NCI-H1092 (cell line): ENCODE data around the gene PRKCI.
"Not testable (repeated sequence)": the region's sequence is repeated elsewhere in the genome, so short reads cannot be mapped to it uniquely, and the experiment has no call there.

Experiments used
- DNase-seq: peaks from one replicate; lab custom pipeline; 2025; lab: John Stamatoyannopoulos, UW

Gene PRKCI

DNA sequence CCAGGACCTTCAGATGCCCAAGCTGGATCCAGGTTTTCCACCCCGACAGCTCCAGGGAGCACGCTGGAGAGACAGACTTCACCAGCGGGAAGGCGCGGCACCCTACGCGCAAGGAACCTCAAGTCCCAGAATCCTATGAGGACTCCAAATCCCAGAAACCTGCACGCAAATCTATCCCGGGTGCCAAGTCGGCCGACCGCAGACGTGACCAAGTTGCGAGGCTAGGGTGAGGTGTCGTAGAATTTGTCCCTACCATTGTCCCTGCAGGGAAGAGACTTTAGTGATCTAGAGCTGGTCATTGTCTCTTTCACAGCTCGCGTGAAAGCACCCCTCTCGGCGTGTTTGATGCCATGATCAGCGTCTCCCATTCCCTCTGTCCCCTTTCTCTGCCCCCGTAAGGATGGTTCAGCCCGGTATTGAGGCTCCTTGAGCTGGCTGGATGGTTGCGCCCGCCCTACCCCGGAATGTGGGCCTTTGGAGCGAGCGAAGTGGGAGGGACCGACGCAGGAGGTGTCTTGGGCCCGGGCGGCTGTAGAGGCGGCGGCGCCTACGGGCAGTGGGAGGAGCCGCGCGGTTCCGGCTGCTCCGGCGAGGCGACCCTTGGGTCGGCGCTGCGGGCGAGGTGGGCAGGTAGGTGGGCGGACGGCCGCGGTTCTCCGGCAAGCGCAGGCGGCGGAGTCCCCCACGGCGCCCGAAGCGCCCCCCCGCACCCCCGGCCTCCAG, at the start of gene PRKCI:
Gene PRKCI, plus strand, starts transcription at position 501 of the 723 bp plus-strand sequence. CDS start 246 bp downstream, outside the sequence.
- peak; percentile 88 for DNase-seq

DNA sequence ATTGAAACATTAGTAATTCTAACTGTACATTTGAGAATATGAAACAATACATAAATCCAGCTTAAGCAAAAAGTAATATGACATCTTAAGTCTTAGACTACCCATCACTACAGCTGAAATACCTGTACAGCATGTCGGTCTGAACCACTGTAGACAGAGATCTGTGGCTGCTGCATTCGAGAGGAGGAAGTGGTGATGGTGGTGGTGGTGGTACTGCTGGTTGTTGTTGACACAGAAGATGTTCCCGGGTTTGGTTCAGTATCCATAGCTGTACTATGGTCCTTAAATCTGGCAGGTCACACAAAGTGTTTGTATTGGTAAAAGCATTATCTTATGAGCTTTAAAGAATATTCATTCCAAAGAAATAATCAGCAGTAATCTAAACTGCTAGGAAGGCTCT, 43.6 kb upstream of the PRKCI start:
- DNase-seq: no peak

DNA sequence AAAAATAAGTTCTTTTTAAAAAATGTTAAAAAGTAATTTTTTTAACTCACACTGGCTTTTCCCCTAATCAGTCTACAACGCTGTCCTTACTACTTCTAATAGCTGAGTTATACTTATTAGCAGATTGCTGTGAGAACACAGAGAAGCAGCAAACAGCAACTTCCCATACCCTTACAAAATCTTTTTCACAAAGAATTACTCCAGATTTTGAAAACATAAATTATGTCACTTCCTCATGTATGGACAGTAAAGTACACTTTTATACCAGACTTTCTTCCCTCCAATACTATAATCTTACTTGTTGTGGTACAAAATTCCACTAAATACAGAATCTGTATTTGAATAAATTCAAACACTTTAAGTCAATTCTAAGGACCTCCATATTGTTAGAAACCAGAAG, 42.8 kb upstream of the PRKCI start:
- DNase-seq: no peak

DNA sequence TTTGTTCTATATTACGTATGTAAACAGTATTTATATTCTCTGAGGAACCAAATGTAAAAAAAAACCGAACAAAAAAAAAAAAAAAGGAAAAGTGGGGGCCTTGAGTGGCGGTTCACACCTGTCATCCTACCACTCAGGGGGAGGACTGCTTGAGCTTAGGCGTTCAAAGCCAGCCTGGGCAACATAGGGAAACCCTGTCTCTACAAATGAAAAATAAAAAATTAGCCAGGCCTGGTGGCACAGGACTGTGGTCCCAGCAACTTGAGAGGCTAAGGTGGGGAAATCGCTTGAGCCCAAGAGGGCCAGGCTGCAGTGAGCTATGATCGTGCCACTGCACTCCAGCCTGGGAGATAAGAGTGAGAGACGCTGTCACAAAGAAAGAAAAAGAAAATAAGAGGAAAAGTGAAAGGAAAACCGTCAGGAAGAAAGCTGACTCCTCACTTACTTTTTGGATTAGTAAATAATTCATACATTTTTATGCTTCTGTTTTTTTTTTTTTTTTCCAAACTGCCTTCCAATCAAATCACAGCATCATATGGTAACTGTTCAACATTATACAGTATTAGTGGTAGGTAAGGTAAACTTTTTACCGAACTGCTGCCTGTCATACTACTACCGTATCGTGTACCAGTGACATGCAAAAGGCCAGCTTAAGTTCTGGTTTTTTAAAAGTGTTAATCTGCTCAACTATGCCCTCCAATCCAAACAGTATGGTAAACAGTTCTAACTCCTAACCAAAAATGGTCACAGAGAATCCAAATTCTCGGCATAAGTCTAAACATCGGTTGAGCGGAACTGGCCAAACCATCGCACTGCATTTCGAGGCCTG, 41.9 kb upstream of the PRKCI start:
- DNase-seq: no peak

DNA sequence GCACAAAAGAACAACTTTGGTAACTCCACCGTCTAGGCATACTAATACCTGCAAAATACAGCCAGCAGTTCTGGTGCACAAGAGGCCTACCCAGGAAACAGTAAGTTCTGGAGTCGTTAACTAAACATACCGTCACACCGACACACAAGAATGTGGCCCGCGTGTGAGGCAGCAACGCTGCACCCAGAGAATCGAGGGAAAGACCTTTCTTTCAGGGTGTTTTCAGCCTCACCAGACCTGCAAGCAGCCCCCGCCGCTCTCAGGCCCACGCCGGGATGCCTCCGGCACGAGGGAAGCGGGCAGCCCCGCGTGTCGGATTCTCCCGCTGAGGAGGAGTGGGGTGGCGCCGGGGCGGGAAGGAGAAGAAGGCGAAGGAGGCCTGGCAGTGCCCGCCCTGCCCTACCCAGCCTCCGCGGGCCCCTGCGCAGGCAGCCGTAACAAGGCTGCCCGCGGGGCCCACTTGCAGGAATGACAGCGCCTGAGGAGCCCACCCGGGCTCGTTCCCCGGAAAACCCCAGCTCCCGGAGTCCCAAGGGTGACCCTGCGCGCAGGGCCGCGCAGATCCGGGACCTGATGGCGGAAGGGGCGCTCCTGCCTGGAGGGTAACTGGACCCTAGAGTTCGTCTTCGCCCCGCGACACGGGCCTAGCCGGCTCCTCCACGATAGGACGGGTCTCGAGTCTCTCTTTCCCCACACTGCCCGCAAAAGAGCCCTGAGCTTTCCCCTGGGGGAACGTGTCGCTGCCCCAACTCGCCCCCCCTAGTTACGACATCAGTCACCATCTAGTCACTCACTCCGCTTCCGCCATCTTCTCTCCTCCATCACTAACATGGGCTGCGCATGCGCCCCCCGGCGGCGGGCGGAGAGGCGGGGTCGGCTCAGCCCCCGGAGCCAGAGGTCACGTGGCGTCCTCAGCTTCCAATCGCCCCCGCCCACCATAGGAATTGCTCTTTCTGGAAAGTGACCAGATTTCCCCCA, 41.0 kb upstream of the PRKCI start, which contains the start of gene PHC3:
Gene PHC3, minus strand, starts transcription at position 826 of the 978 bp plus-strand sequence. Its CDS starts 18 bp downstream, at position 808.
- peak; percentile 80 for DNase-seq

DNA sequence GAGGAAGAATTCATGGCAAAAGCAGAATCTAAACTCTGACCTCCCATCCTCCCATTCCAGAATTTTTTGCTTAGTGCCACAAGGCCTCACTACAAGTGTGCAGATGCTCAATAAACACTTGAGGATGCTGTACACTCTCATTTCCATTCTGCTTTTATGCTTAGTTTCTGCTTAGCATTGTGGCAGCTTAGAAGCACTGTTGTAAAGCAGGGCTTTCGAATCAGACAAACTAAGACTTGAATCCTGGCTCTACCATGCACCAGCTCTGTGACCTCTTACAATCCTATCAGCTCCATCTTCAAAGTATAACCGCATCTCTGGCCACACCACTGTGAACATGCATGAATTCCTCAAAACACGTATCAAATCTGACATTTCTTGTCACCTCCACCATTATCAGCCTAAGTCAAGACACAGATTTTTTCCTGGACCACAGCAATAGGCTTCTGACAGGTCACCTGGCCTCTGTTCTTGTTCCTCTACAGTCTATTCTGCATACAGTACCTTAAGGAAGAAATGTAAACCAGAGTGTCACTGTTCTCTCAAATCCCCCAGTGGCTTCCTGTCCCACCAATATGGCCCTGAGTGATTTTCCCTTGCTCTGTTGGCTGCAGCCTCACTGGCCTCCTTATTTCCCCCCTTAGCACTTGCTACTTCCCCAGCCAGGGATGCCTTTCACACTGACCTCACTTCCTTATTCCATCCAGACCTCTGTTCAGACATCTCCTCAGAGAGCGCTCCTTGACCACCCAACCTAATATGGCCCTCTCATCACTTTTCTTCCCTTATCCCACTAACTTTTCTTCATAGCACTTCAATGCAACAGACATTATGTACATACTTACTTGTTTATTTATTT, 32.6 kb upstream of the PRKCI start:
- DNase-seq: no peak

DNA sequence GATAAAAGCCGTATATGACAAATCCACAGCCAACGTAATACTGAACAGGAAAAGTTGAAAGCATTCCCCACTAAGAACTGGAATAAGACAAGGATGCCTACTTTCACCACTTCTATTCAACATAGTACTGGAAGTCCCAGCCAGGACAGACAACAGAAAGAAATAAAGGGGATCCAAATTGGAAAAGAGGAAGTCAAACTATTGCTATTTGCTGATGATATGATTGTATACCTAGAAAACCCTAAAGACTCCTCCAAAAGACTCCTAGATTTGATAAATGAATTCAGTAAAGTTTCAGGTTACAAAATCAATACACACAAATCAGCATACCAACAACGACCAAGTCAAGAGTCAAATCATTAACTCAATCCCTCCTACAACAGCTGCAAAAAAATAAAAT, 26.5 kb upstream of the PRKCI start:
- not testable (repeated sequence) for DNase-seq

DNA sequence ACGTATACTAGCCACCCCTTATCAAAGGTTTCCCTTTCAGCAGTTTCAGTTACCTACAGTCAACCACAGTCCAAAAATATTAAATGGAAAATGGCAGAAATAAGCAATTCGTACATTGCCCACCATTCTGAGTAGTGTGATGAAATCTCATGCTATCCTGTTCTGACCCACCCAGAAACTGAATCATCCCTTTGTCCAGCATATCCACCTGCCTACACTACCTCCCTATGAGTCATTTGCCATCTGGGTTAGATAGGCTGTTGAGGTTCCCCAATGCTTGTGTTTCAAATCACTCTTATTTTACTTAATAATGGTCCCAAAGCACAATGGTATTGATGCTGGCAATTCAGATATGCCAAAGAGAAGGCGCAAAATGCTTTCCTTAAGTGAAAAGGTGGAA, 25.4 kb upstream of the PRKCI start:
- DNase-seq: no peak

DNA sequence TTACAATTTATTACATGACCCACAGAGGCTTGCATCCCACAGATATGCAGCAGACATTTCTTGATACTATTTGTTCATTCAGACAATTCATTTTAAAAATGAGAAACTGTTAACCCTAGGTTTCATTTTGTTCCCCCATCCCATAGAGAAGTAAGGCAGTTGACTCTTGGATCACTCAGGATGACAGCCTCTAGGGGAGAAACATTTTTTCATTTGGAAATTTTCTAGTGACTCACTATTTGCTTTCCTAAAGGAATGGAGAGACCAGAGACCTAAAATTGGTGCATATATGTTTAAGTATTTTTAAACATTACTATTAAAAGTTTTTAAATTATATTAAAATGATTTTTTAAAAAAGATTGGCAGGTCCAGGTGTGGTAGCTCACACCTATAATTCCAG, 21.2 kb upstream of the PRKCI start:
- no peak for DNase-seq

DNA sequence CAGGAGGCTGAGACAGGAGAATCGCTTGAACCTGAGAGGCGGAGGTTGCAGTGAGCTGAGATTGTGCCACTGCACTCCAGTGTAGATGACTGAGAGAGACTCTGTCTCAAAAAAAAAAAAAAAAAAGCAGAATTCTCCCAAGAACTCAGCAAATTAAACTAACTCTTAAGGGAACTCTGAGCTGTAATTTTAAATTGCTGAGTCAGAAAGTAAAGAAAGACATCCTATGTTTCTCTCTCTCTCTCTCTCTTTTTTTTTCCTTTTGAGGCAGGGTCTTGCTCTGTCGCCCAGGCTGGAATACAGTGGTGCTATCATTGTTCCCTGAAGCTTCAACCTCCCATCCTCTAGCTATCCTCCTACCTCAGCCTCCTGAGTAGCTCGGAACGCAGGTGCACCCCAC, 20.7 kb upstream of the PRKCI start:
- DNase-seq: no peak

DNA sequence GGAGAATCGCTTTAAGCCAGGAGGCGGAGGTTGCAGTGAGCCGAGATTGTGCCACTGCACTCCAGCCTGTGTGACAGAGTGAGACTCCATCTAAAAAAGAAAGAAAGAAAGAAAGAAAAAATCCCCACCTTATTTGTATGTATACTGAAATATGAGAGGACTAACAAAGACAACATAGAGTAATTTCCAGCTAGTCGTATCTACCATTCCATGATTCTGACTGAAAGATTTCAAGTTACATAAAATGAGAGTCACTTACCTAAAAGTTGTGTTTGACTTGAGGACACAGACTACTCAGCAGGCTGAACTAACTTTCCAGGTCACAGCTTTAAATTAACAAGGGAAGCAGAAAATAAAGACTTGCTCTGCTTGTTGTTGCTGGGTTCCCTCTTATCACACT, 18.8 kb upstream of the PRKCI start:
- DNase-seq: no peak

DNA sequence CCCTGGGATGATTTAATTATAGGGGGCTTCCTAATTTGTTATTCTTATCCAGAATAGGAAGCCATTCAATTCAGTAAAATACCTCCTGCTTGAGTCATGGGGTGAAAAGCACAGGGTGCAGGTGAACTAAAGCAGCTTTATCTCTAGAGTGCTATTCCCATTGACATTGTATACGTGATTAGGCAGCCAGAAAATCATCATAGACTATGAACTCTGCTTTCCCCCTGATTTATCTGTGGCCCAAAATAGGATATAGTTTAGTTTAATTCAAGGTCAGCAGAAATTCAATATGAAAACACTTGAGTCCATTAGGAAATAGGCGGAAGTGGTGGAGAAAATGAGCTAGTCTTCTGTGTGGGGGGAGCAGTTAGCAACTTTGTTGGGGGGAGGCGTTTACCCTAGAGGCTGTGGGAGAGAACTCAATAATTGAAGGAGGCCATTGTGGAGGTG, 18.2 kb upstream of the PRKCI start:
- DNase-seq: no peak

DNA sequence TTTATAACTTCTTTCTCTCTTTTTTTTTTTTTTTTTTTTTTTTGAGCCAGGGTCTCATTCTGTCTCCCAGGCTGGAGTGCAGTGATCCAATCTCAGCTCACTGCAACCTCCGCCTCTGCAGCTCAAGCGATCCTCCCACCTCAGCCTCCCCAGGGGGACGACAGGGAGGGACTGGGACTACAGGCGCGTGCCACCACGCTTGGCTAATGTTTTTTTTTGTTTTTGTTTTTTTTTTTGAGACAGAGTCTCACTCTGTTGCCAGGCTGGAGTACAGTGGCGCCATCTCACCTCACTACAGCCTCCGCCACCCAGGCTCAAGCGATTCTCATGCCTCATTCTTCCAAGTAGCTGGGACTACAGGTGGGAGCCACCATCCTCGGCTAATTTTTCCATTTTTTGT, 17.7 kb upstream of the PRKCI start:
- no peak for DNase-seq

DNA sequence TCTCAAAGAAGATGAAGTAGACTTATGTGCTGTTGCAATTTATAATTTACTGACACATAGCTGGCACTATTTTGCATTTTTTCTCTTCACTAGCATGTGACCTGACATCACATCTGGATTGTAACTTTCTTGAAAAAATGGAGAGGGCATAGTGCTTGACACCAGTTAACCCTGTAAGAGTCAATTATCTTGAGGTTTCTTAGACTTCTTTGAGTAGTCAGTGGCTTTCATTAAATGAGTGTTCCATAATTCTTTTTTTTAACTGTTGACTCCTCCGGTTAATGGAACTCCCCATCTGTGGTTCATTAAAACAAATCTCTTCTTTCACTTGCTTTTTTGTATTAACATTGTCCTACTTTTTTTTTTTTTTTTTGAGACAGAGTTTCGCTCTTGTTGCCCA, 16.9 kb upstream of the PRKCI start:
- no peak for DNase-seq

DNA sequence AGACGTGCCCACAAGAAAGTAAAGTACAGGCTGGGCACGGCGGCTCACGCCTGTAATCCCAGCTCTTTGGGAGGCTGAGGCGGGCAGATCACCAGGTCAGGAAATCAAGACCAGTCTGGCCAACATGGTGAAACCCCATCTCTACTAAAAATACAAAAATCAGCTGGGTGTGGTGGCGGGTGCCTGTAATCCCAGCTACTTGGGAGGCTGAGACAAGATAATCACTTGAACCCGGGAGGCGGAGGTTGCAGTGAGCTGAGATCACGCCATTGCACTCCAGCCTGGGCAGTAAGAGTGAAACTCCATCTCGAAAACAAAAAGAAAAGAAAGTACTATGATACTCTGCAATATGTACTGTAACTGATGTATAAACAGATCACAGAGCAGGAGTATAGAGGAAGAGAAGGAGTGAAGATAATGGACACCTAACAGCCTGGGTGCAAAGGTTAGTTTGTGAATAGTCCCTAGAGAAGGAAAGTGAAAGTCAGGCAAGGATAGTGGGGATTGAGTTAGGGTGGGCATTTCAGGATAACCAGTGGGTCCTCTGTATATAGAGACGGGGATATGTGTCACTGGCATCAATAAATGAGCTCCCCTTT, 16.0 kb upstream of the PRKCI start:
- DNase-seq: not testable (repeated sequence)

DNA sequence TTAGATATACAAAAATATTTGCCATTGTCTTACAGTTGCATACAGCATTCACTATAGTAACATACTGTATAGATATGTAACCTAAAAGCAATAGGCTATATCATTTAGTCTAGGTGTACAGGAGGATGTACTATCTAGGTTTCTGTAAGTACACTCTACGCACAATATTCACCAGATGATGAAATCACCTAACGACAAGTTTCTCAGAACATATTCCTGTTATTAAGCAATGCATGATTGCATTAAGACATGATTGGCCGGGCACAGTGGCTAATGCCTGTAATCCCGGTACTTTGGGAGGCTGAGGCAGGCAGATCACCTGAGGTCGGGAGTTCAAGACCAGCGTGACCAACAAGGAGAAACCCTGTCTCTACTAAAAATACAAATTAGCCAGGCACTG, 14.5 kb upstream of the PRKCI start:
- no peak for DNase-seq

DNA sequence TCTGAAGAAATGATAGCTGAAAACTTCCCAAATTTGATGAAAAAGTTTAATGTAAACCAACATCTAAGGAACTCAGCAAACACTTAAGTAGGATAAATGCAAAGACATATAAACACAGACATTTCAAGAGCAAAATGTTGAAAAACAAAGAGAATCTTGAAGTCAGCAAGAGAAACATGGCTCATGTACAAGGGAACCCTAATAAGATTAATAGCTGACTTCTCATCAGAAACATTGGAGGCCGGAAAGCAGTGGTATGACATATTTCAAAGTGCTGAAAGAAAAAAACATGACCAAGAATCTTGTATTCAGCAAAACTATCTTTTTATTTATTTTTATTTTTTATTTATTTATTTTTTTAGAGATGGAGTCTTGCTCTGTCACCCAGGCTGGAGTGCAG, 10.6 kb upstream of the PRKCI start:
- no peak for DNase-seq

DNA sequence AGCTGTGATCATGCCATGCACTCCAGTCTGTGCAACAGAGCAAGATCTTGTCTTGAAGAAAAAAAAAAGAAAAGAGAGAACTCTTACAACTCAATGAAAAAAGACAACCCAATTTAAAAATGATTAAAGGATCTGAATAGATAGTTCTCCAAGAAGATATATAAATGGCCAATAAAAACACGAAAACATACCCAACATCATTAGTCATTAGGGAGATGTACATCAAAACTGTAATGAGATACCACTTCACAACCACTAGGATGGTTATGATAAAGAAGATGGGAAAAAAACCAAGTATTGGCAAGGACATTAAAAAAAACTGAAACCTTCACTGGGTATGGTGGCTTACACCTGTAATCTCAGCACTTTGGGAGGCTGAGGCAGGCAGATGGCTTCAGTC, 2.4 kb upstream of the PRKCI start:
- no peak for DNase-seq

DNA sequence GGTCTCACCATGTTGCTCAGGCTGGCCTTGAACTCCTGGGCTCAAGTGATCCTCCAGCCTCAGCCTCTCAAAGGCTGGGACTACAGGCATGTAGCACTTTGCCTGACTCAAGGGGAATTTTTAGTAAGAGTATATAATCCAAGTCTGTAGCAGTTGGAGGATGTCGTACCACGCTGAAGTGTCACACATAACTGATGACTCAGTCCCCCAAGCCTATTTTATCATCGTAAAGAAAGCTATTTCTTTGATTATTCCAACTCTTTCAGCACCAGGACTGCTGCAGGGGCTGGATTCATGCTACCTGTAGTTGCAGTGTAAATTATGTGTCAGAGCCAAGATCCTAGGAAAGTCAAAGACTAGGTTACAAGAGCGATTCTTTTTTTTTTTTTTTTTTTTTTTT, 1.4 kb upstream of the PRKCI start:
- no peak for DNase-seq

DNA sequence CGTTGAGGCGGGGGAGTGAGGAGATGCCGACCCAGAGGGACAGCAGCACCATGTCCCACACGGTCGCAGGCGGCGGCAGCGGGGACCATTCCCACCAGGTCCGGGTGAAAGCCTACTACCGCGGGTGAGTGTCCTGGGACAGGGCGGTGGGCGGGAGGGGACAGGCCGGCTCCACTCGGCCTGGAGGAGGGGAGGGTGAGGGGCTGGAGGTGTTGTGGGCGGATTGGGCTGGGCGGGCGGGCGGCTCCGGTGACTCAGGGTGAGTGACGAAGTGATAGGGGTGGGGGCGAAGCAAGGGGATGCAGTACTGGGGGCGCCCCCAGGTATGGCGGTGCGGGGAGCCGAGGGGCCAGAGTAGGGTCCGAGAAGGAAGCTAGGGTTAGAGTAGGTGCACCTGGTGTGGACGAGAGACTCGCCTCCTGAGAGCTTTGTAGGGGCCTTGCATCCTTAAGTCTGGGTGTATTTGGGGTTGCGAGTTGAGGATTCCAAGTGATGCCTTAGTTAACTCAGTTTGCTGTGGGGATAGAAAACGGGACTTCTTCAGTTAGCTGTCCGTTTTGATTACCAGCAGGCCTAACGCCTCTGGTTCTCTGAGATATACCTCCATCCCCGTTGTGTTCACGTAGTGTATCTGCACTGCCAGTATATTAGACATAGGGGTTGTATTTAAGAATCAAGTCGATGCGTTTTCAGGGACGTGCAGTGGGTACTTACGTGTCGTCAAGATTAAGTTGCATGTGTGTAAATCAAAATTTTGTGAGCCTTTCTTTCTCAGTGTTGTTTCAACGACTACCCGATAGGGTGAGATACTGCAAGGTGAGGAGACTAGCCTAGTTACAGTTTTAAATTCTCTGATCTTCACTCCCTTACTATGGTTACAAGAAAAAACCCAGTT, 670 bp downstream of the PRKCI start:
- no peak for DNase-seq
